ENCODE results near the gene HIVEP3. TPM values are rescaled to one million over a fixed set of nuclear protein-coding genes. Genes with fewer than 3 reads are reported as not detected.
A peak's percentile ranks its signal among the peaks of the same experiment; 100 is the strongest.

HIVEP3 gene
- total RNA-seq, 1 experiment from 2014 or later, result 11.0 TPM

DNA sequence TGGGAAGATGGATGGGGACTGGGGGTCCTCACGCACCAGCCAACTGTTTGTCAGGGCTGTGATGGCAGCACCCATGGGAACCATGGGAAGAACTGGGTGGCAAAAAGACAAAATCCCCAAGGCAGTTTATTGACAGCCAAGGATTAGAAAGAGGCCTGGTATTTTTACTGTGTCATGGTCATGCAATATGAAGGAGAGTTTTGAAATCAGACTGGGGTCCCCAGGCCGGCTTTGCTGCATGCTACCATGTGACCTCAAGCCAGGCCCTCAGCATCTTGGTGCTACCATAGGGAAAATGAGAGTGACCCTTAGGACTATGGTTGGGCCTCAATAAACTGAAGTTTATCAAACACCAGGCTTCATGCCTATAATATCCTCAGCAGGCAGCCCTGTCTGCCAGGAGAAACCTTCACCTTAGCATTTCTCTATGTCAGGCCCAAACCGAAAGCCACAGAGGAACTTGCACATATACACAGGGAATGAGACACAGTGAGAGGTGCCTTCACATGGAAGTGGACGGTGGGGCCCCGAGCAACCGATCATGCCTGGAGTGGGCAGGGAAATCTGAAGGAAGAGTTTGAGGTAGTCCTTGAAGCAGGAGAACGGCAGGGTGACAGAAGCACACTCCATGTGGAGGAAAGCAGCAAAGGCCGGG lies 203.2 kb downstream of the HIVEP3 start:
- CTCF ChIA-PET, result no interaction called here
- POLR2A ChIA-PET (ENCODE audit: unreplicated experiment), result no interaction called here
- intact Hi-C loops (cut with micrococcal nuclease; ENCODE audit: unreplicated experiment), result no loop called here

DNA sequence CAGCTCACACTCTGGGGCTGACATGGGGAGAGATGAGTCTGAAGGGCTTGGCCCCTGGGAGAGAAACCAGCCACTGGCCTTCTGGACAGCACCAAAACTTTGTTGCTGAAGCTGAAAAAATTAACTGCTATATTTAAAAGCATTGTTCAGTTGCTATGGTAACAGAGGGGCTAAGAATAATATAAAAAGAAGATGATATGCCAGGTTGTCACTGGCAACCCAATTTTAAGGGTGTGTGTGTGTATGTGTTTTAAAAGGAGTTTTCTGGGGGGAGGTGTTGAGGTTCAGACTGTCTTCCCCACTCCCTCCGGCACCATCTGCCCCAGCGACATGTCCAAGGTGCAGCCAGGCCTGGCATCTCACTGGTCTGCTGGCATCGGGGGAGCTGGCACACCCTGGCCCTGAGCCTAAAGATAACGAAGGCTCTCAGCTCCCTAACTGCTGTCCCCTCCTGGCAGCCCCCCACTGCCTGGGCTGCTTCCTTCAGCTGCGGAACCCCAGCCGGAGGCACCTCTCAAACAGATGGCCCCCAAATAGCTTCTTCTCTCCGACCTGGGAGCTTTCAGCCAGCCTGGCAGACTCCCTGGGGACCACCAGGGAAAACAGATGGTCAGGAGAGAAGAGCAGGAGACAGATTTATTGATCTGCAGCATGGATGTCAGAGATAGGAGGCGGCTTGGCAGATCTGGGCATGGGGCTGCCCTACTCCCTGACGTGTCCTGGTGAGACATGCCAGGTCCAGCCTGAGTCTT lies 203.9 kb downstream of the HIVEP3 start:
- TF ChIP-seq, protein P1, sequence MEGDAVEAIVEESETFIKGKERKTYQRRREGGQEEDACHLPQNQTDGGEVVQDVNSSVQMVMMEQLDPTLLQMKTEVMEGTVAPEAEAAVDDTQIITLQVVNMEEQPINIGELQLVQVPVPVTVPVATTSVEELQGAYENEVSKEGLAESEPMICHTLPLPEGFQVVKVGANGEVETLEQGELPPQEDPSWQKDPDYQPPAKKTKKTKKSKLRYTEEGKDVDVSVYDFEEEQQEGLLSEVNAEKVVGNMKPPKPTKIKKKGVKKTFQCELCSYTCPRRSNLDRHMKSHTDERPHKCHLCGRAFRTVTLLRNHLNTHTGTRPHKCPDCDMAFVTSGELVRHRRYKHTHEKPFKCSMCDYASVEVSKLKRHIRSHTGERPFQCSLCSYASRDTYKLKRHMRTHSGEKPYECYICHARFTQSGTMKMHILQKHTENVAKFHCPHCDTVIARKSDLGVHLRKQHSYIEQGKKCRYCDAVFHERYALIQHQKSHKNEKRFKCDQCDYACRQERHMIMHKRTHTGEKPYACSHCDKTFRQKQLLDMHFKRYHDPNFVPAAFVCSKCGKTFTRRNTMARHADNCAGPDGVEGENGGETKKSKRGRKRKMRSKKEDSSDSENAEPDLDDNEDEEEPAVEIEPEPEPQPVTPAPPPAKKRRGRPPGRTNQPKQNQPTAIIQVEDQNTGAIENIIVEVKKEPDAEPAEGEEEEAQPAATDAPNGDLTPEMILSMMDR (conservative IDR thresholded peaks at IDR 0.05), result no peak
- TF ChIP-seq EZH2 (IDR thresholded peaks at IDR 0.05; ENCODE audit: low read depth), result no peak
- Histone ChIP-seq H3K79me2 (ENCODE audit: low read depth) (no peaks in the 10 kb centered on the region), H3F3A (ENCODE audit: insufficient read depth, low read depth) (no peaks in the 10 kb centered on the region), H3K27me3 (ENCODE audit: insufficient read depth, low read depth) (no peaks in the 10 kb centered on the region), H3K36me3 (ENCODE audit: low read depth) (no peaks in the 10 kb centered on the region), H3K4me3 (no peak overlapping the region), H4K20me1 (ENCODE audit: insufficient read depth) (no peaks in the 10 kb centered on the region), H3K4me1 (replicated peaks; ENCODE audit: insufficient read depth) (peaks cover 18% of the 10 kb centered on the region), H3K4me2 (no peak overlapping the region), H3K27ac (no peak overlapping the region), H2AFZ (no peak overlapping the region), H3K9me2 (ENCODE audit: insufficient read depth) (no peaks in the 10 kb centered on the region), H3K9me3 (ENCODE audit: insufficient read depth, low read depth) (no peaks in the 10 kb centered on the region)
- no peak for DNase-seq
- BruUV-seq (replicated peaks), result no TSS peak
- ChIA-PET POLR2A (ENCODE audit: unreplicated experiment) (no interaction called here), CTCF (no interaction called here)
- intact Hi-C loops (cut with micrococcal nuclease; ENCODE audit: unreplicated experiment), result no loop called here

More for the DNA sequence above, 203.2 kb downstream of the HIVEP3 start:
- BruUV-seq (replicated peaks), result no TSS peak
- no peaks in the 10 kb centered on the region for H4K20me1 ChIP-seq (ENCODE audit: insufficient read depth)
- no peaks in the 10 kb centered on the region for H3K79me2 ChIP-seq (ENCODE audit: low read depth)
- H3K4me1 ChIP-seq (replicated peaks; ENCODE audit: insufficient read depth), result peaks cover 18% of the 10 kb centered on the region
- H3K4me2 ChIP-seq, result no peak overlapping the region
- no peaks in the 10 kb centered on the region for H3F3A ChIP-seq (ENCODE audit: insufficient read depth, low read depth)
- H3K27ac ChIP-seq, result no peak overlapping the region
- no peak for DNase-seq
- H3K27me3 ChIP-seq (ENCODE audit: insufficient read depth, low read depth), result no peaks in the 10 kb centered on the region
- H3K4me3 ChIP-seq, result no peak overlapping the region
- TF ChIP-seq EZH2 (IDR thresholded peaks at IDR 0.05; ENCODE audit: low read depth), result no peak
- TF ChIP-seq, protein P1 (conservative IDR thresholded peaks at IDR 0.05), result no peak
- no peaks in the 10 kb centered on the region for H3K9me3 ChIP-seq (ENCODE audit: insufficient read depth, low read depth)
- H3K36me3 ChIP-seq (ENCODE audit: low read depth), result no peaks in the 10 kb centered on the region
- no peaks in the 10 kb centered on the region; the same call in 1 of the 2 replicates for H3K9me2 ChIP-seq (ENCODE audit: insufficient read depth)
- no peak overlapping the region for H2AFZ ChIP-seq

DNA sequence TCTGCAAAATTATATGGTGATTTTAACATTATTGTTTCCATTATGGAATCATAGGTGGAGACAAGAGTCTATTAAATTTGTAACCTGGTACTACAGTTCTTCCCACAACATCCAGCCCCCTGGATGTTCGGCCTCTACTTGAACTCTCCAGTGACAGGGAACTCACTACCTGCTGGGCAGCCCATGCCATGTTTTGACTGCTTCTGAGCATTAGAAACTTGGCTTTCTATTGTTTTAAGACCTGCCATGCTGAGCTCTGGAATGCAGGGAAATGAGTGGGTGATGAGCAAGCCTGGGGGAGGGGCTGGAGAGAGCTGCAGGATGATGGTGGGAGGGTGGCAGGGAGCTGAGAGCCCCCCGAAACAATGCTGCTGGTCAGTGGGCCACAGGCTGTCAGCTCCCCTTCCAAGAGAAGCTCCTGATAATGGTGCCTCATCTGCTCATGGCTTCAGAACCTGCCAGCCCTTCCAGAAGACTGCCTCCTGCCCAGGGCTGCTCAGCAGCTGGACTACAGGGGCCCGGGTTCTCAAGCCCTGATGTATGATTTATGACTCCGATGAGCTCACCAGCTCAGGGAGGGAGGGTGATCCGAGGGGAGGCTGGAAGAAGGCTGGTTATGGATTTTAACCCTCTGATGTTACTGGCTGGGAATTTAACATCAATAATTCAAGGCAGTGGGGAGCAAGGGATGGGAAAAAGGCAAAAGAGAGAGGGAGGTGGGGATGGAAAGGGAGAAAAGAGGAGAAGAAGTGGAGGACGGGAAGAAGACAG lies 205.0 kb downstream of the HIVEP3 start:
- no peak overlapping the region for H3K4me3 ChIP-seq
- no peaks in the 10 kb centered on the region for H3K79me2 ChIP-seq (ENCODE audit: low read depth)
- peak overlapping the region; percentile 29; the same call in 1 of the 2 replicates for H3K4me2 ChIP-seq
- H3K9me3 ChIP-seq (ENCODE audit: insufficient read depth, low read depth), result no peaks in the 10 kb centered on the region
- intact Hi-C loops (cut with micrococcal nuclease; ENCODE audit: unreplicated experiment), result no loop called here
- no peak for TF ChIP-seq EZH2 (IDR thresholded peaks at IDR 0.05; ENCODE audit: low read depth)
- TF ChIP-seq, protein P1 (conservative IDR thresholded peaks at IDR 0.05), result no peak
- no peak overlapping the region for H3K27ac ChIP-seq
- H3K27me3 ChIP-seq (ENCODE audit: insufficient read depth, low read depth), result no peaks in the 10 kb centered on the region
- POLR2A ChIA-PET (ENCODE audit: unreplicated experiment), result interaction anchor here (0.6 to 0.7 kb wide), 3 partner anchors 32 to 1458 kb away, joined by 3 to 10 read pairs (median 6); partner anchors contain the start of genes CFAP57 and EBNA1BP2
- no TSS peak for BruUV-seq (replicated peaks)
- no peaks in the 10 kb centered on the region for H4K20me1 ChIP-seq (ENCODE audit: insufficient read depth)
- CTCF ChIA-PET, result no interaction called here
- H3F3A ChIP-seq (ENCODE audit: insufficient read depth, low read depth), result no peaks in the 10 kb centered on the region
- H2AFZ ChIP-seq, result no peak overlapping the region
- H3K36me3 ChIP-seq (ENCODE audit: low read depth), result no peaks in the 10 kb centered on the region
- peaks cover 18% of the 10 kb centered on the region for H3K4me1 ChIP-seq (replicated peaks; ENCODE audit: insufficient read depth)
- DNase-seq, result peak; percentile 27 to 38
- no peaks in the 10 kb centered on the region for H3K9me2 ChIP-seq (ENCODE audit: insufficient read depth)
